GM12878 (cell line): ENCODE results near the gene CHL1. TPM values are rescaled to one million over a fixed set of nuclear protein-coding genes. Genes with fewer than 3 reads are reported as not detected.

Experiments used
- ATAC-seq: fragments of 200-7000 bp; cut with Tn5 transposase; 3 replicates; pipeline ENCODE4 v1.9.1; 2020; ENCODE audit warnings: mild to moderate bottlenecking, moderate library complexity
- BruUV-seq: library from RNA; stranded (reverse); fragments of 400-500 nt; replicated peaks from 2 replicates; lab custom pipeline; 2021; lab: Mats Ljungman, UMichigan
- CTCF ChIA-PET: fragments of 300-600 bp; sonication (Branson Sonifier 250); formaldehyde crosslinking; extraction: SDS; loops from one replicate; lab custom pipeline; 2021; ENCODE audit warnings: inconsistent platforms; lab: Yijun Ruan, JAX
- POLR2A ChIA-PET: fragments of 350-600 bp; formaldehyde crosslinking; extraction: SDS; loops from one replicate; lab custom pipeline; 2021; ENCODE audit warnings: inconsistent platforms; lab: Charles Lee
- RAD21 ChIA-PET: fragments of 300-600 bp; sonication (Branson Sonifier 250); formaldehyde crosslinking; loops from one replicate; lab custom pipeline; 2023; ENCODE audit warnings: antibody characterized with exemption; ENCODE audit not compliant: unreplicated experiment; lab: Charles Lee
- SMC1A ChIA-PET: fragments of 300-600 bp; sonication (Branson Sonifier 250); formaldehyde crosslinking; loops from one replicate; lab custom pipeline; 2023; ENCODE audit not compliant: unreplicated experiment, uncharacterized antibody; lab: Charles Lee
- DNase-seq: peaks from one replicate; pipeline ENCODE4 v3.0.0-alpha.2; 2011; ENCODE audit warnings: low read depth, low spot score
- FAIRE-seq: peaks from 3 replicates; lab custom pipeline; 2011; peaks lifted over from hg19 to GRCh38; lab: Jason Lieb, UNC
- H2AFZ ChIP-seq: 2 replicates; pipeline ENCODE4 v1.6.0; 2011; ENCODE audit warnings: low read depth, low read length, control low read depth; ENCODE audit not compliant: control insufficient read depth
- H3K27ac ChIP-seq: 2 replicates; pipeline ENCODE4 v1.5.1; 2011; ENCODE audit warnings: control low read depth; ENCODE audit not compliant: control insufficient read depth, insufficient read depth
- H3K27me3 ChIP-seq, 2 experiments: replicated peaks in 1 of 2; 2 replicates each; pipeline versions ENCODE4 v1.6.0 to v1.6.1; 2011; ENCODE audit warnings: low read length in 1 of 2; ENCODE audit not compliant: control insufficient read depth in 2 of 2, insufficient read depth in 2 of 2
- H3K36me3 ChIP-seq, 2 experiments: 2 replicates each; pipeline ENCODE4 v1.5.1; 2011; ENCODE audit warnings: low read length in 1 of 2; ENCODE audit not compliant: control insufficient read depth in 2 of 2, insufficient read depth in 2 of 2
- H3K4me1 ChIP-seq: 2 replicates; pipeline ENCODE4 v1.6.1; 2011; ENCODE audit warnings: mild to moderate bottlenecking, low read length, moderate library complexity, mixed read lengths; ENCODE audit not compliant: control insufficient read depth, insufficient read depth
- H3K4me2 ChIP-seq: 2 replicates; pipeline ENCODE4 v1.6.0; 2011; ENCODE audit warnings: control low read depth; ENCODE audit not compliant: control insufficient read depth, insufficient read depth
- H3K4me3 ChIP-seq: fragments of 200-600 bp; sonication (generic); 2 replicates; pipeline ENCODE4 v1.5.1; 2016
- H3K79me2 ChIP-seq: 2 replicates; pipeline ENCODE4 v1.6.0; 2011; ENCODE audit warnings: low read length; ENCODE audit not compliant: control insufficient read depth, insufficient read depth
- H3K9ac ChIP-seq: 2 replicates; pipeline ENCODE4 v1.8.0; 2011; ENCODE audit warnings: low read length, control low read depth, mixed read lengths; ENCODE audit not compliant: control insufficient read depth, insufficient read depth
- H3K9me3 ChIP-seq: replicated peaks from 3 replicates; pipeline ENCODE4 v1.5.1; 2011; ENCODE audit warnings: mild to moderate bottlenecking, low read length; ENCODE audit not compliant: control insufficient read depth, insufficient read depth
- H4K20me1 ChIP-seq: 2 replicates; pipeline ENCODE4 v1.6.0; 2011; ENCODE audit not compliant: control insufficient read depth, insufficient read depth
- FOXK2 ChIP-seq: fragments of 450-650 bp; IDR thresholded peaks from 2 replicates; pipeline ENCODE4 v1.6.1; 2017; ENCODE audit warnings: mild to moderate bottlenecking, moderate library complexity
- NR2F1 ChIP-seq: fragments of 450-650 bp; conservative IDR thresholded peaks from 2 replicates; pipeline ENCODE4 v1.6.1; 2017; ENCODE audit warnings: mild to moderate bottlenecking
- RAD21 ChIP-seq: IDR thresholded peaks from 2 replicates; pipeline ENCODE4 v1.6.1; 2011; ENCODE audit warnings: mild to moderate bottlenecking, low read depth, low read length, moderate library complexity; ENCODE audit not compliant: insufficient read depth
- TCF12 ChIP-seq: IDR thresholded peaks from 2 replicates; pipeline ENCODE4 v1.6.1; 2011; ENCODE audit warnings: low read depth, mild to moderate bottlenecking, low read length
- ZNF217 ChIP-seq: fragments of 450-650 bp; IDR thresholded peaks from 2 replicates; pipeline ENCODE4 v1.6.1; 2017; ENCODE audit warnings: antibody characterized with exemption, mild to moderate bottlenecking
- WGBS: methylation state at CpG from one replicate; pipeline ENCODE4 v1.1.6; 2016; ENCODE audit warnings: low lambda C conversion rate; ENCODE audit not compliant: insufficient replicate concordance, insufficient coverage; ENCODE audit errors: missing lambda C conversion rate; 5-methylcytosine and 5-hydroxymethylcytosine counted together
- in situ Hi-C: fragments of 300-500 bp; cut with MboI; formaldehyde crosslinking; loops from 9 replicates; pipeline ENCODE4 v1.14.3; 2018; ENCODE audit warnings: mixed read lengths
- intact Hi-C: fragments of 100-400 bp; cut with micrococcal nuclease; formaldehyde crosslinking; loops from one replicate; pipeline ENCODE4 v1.14.2; 2022; ENCODE audit not compliant: unreplicated experiment
- polyA plus RNA-seq, 11 experiments: library from polyadenylated mRNA; depleted of rRNA in 4 of 11; unstranded in 6 of 11; stranded (reverse) in 5 of 11; fragments of >200 nt; fragmentation: Nextera tagmentation in 4 of 11; fragmentation: Illumina TruSeq in 1 of 11; extraction: Ambion mirVana in 4 of 11; extraction: Trizol in 1 of 11; gene quantifications; 1 replicate in 1 of 11; 2 replicates in 10 of 11; pipeline versions ENCODE4 v1.2.1 to v1.2.3, GENCODE V29; 2011 to 2016; ENCODE audit warnings: inconsistent platforms in 2 of 11, missing spikeins in 2 of 11, low read depth in 1 of 11
- total RNA-seq, 4 experiments: library from RNA; depleted of rRNA in 3 of 4; stranded (reverse); fragments of >200 nt in 3 of 4; fragmentation: Illumina TruSeq in 1 of 4; extraction: Trizol in 1 of 4; gene quantifications; 2 replicates each; pipeline versions ENCODE4 v1.2.1 to v1.2.3, GENCODE V29; 2013 to 2021
- TF ChIP-seq, protein P1 (sequence below): fragments of 450-650 bp; conservative IDR thresholded peaks from 2 replicates; pipeline ENCODE4 v1.6.1; 2017; ENCODE audit warnings: mild to moderate bottlenecking, moderate library complexity

The CHL1 gene
- total and polyA plus RNA-seq, 10 of the 15 experiments (the other 5 are each of a cell fraction or from before 2014, with no cell fraction given): 0.71 to 30.4 (median 1.8) TPM

- H3K9ac ChIP-seq: no peak overlapping the region
- intact Hi-C loops (loop anchor here (5.0 kb wide), 2 partner anchors 82 to 157 kb away; no protein-coding TSS in a partner anchor), in situ Hi-C loops (no loop called here)
- H3K79me2 ChIP-seq: no peaks in the 10 kb centered on the region
- no peaks in the 10 kb centered on the region for H4K20me1 ChIP-seq
- FAIRE-seq (no peak), DNase-seq (no peak), ATAC-seq (no peak)
- TF ChIP-seq TCF12 (no peak), FOXK2 (no peak), RAD21 (no peak)
- no peaks in the 10 kb centered on the region for H3K9me3 ChIP-seq
- H3K27ac ChIP-seq: no peak overlapping the region
- 44% methylated on average over 6 of the region's 6 CpGs for WGBS
- SMC1A ChIA-PET: interaction anchor here (0.7 to 3.6 kb wide), 15 partner anchors 11 to 313 kb away, joined by 3 to 48 read pairs (median 5); no protein-coding TSS in a partner anchor
- H3K27me3 ChIP-seq: peaks cover 0 to 5% of the 10 kb centered on the region in 2 experiments; a peak in 2 of 4 replicates
- H3K4me1 ChIP-seq: no peaks in the 10 kb centered on the region
- RAD21 ChIA-PET: interaction anchor here (1.6 to 2.7 kb wide), 4 partner anchors 10 to 158 kb away, joined by 6 to 15 read pairs (median 10); no protein-coding TSS in a partner anchor
- no peak overlapping the region for H3K4me2 ChIP-seq
- POLR2A ChIA-PET: interaction anchor here (1.2 kb wide), 1 partner anchor 15 kb away, joined by 4 read pairs; no protein-coding TSS in a partner anchor
- CTCF ChIA-PET: interaction anchor here (0.8 to 3.5 kb wide), 6 partner anchors 8 to 180 kb away, joined by 3 to 30 read pairs (median 10); no protein-coding TSS in a partner anchor
- H3K4me3 ChIP-seq: no peak overlapping the region
- H3K36me3 ChIP-seq: no peaks in the 10 kb centered on the region
- no peak overlapping the region for H2AFZ ChIP-seq
- BruUV-seq: no TSS peak
Measured at GRCh38 chr3:195666-196065, 897 bp upstream of the CHL1 start.

- intact Hi-C loops: loop anchor here (5.0 kb wide), 2 partner anchors 80 to 155 kb away; no protein-coding TSS in a partner anchor
- Histone ChIP-seq H3K9me3 (no peaks in the 10 kb centered on the region), H4K20me1 (no peaks in the 10 kb centered on the region), H3K4me3 (0 out of 2 replicates have a peak overlapping the region, but pooled peaks have one; percentile 9), H3K36me3 (no peaks in the 10 kb centered on the region), H3K27ac (no peak overlapping the region), H2AFZ (0 out of 2 replicates have a peak overlapping the region, but pooled peaks have one; percentile 6), H3K79me2 (no peaks in the 10 kb centered on the region), H3K9ac (no peak overlapping the region), H3K4me2 (peak overlapping the region; percentile 41; the same call in 1 of the 2 replicates), H3K4me1 (no peaks in the 10 kb centered on the region), H3K27me3 (peaks cover 0 to 5% of the 10 kb centered on the region in 2 experiments; a peak in 2 of 4 replicates)
- BruUV-seq: no TSS peak
- ChIA-PET CTCF (no interaction called here), RAD21 (no interaction called here), SMC1A (interaction anchor here (0.6 to 0.7 kb wide), 2 partner anchors 19 to 121 kb away, joined by 3 read pairs; no protein-coding TSS in a partner anchor), POLR2A (no interaction called here)
- in situ Hi-C loops: no loop called here
- no peak for DNase-seq
- WGBS: 40% methylated on average over 36 of the region's 56 CpGs
- ATAC-seq: peak; percentile 75
- no peak for FAIRE-seq
- TF ChIP-seq, protein P1, sequence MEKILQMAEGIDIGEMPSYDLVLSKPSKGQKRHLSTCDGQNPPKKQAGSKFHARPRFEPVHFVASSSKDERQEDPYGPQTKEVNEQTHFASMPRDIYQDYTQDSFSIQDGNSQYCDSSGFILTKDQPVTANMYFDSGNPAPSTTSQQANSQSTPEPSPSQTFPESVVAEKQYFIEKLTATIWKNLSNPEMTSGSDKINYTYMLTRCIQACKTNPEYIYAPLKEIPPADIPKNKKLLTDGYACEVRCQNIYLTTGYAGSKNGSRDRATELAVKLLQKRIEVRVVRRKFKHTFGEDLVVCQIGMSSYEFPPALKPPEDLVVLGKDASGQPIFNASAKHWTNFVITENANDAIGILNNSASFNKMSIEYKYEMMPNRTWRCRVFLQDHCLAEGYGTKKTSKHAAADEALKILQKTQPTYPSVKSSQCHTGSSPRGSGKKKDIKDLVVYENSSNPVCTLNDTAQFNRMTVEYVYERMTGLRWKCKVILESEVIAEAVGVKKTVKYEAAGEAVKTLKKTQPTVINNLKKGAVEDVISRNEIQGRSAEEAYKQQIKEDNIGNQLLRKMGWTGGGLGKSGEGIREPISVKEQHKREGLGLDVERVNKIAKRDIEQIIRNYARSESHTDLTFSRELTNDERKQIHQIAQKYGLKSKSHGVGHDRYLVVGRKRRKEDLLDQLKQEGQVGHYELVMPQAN: 0 out of 2 replicates have a peak, but pooled peaks have one; percentile 2
- TF ChIP-seq NR2F1 (peak; percentile 24; the same call in 1 of the 2 replicates), ZNF217 (no peak)
Measured at GRCh38 chr3:197149-197827, 725 bp downstream of the CHL1 start.
